CD4-positive, alpha-beta T cell treated with Interferon alpha-2 for 1 hour (primary cell): Measurements from ENCODE around the gene PGA4.
"Not testable (repeated sequence)": the region's sequence is repeated elsewhere in the genome, so short reads cannot be mapped to it uniquely, and the experiment has no call there.

ENCODE experiments used
- DNase-seq, 2 donors: peaks; one replicate each; pipeline ENCODE4 v3.0.0-alpha.2; 2020 to 2022

PGA4 gene

GRCh38 chr11:61222047-61222446 is at the start of gene PGA4:
Gene PGA4, plus strand, starts transcription at chr11:61222347. Its CDS starts 54 bp downstream, at chr11:61222401.
- not testable (repeated sequence) for DNase-seq

- DNase-seq = no peak
Measured at GRCh38 chr11:61172356-61172755, 49.8 kb upstream of the PGA4 start.

- no peak for DNase-seq
Measured at GRCh38 chr11:61172888-61173287, 49.3 kb upstream of the PGA4 start.

- no peak for DNase-seq
Measured at GRCh38 chr11:61173456-61173855, 48.7 kb upstream of the PGA4 start.

- no peak for DNase-seq
Measured at GRCh38 chr11:61174273-61174672, 47.9 kb upstream of the PGA4 start.

- DNase-seq = no peak
Measured at GRCh38 chr11:61174949-61175348, 47.2 kb upstream of the PGA4 start.

- no peak for DNase-seq
Measured at GRCh38 chr11:61176446-61176845, 45.7 kb upstream of the PGA4 start.

GRCh38 chr11:61180205-61180604 is 41.9 kb upstream of the PGA4 start:
- DNase-seq = not testable (repeated sequence)

- DNase-seq = no peak
Measured at GRCh38 chr11:61181489-61181888, 40.7 kb upstream of the PGA4 start.

GRCh38 chr11:61183645-61184044 is 38.5 kb upstream of the PGA4 start:
- DNase-seq = no peak

- no peak for DNase-seq
Measured at GRCh38 chr11:61186504-61186903, 35.6 kb upstream of the PGA4 start.

GRCh38 chr11:61187505-61188130 is 34.5 kb upstream of the PGA4 start:
- DNase-seq = peak; percentile 77 to 83

GRCh38 chr11:61189933-61190332 is 32.2 kb upstream of the PGA4 start:
- no peak for DNase-seq

- DNase-seq = no peak
Measured at GRCh38 chr11:61193596-61193995, 28.6 kb upstream of the PGA4 start.

- no peak for DNase-seq
Measured at GRCh38 chr11:61194169-61194671, 27.9 kb upstream of the PGA4 start.

- no peak for DNase-seq
Measured at GRCh38 chr11:61194981-61195695, 27.0 kb upstream of the PGA4 start.

GRCh38 chr11:61195719-61196118 is 26.4 kb upstream of the PGA4 start:
- no peak for DNase-seq

- DNase-seq = no peak
Measured at GRCh38 chr11:61198361-61198760, 23.8 kb upstream of the PGA4 start.

GRCh38 chr11:61198948-61199523 is 23.1 kb upstream of the PGA4 start:
- no peak for DNase-seq

- no peak for DNase-seq
Measured at GRCh38 chr11:61201476-61201875, 20.7 kb upstream of the PGA4 start.

GRCh38 chr11:61202950-61203746 is 19.0 kb upstream of the PGA4 start, which contains the start of gene PGA3:
Gene PGA3, plus strand, starts transcription at chr11:61203515. Its CDS starts 50 bp downstream, at chr11:61203565.
- DNase-seq = not testable (repeated sequence)

- DNase-seq = not testable (repeated sequence)
Measured at GRCh38 chr11:61203873-61204272, 18.3 kb upstream of the PGA4 start.

GRCh38 chr11:61204502-61205059 is 17.6 kb upstream of the PGA4 start:
- not testable (repeated sequence) for DNase-seq
